ENCODE measurements around the gene SNCAIP. TPM values are rescaled to one million over a fixed set of nuclear protein-coding genes. Genes with fewer than 3 reads are reported as not detected.

The SNCAIP gene
- total RNA-seq, 1 experiment from 2014 or later = 1.2 TPM

- TF ChIP-seq, protein P1, sequence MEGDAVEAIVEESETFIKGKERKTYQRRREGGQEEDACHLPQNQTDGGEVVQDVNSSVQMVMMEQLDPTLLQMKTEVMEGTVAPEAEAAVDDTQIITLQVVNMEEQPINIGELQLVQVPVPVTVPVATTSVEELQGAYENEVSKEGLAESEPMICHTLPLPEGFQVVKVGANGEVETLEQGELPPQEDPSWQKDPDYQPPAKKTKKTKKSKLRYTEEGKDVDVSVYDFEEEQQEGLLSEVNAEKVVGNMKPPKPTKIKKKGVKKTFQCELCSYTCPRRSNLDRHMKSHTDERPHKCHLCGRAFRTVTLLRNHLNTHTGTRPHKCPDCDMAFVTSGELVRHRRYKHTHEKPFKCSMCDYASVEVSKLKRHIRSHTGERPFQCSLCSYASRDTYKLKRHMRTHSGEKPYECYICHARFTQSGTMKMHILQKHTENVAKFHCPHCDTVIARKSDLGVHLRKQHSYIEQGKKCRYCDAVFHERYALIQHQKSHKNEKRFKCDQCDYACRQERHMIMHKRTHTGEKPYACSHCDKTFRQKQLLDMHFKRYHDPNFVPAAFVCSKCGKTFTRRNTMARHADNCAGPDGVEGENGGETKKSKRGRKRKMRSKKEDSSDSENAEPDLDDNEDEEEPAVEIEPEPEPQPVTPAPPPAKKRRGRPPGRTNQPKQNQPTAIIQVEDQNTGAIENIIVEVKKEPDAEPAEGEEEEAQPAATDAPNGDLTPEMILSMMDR (IDR thresholded peaks at IDR 0.05; ENCODE audit: insufficient read depth in 1 of 2, low read depth in 1 of 2, low read length in 1 of 2, severe bottlenecking in 1 of 2, unreplicated experiment in 1 of 2) = no peak
- ChIA-PET POLR2A (no interaction called here), CTCF (no interaction called here)
- Histone ChIP-seq H3K27me3 (replicated peaks; ENCODE audit: control insufficient read depth, insufficient read depth, low read length) (no peaks in the 10 kb centered on the region), H3K4me3 (ENCODE audit: low read depth, low read length) (no peak overlapping the region), H3K36me3 (ENCODE audit: control insufficient read depth, insufficient read depth, low read length) (no peaks in the 10 kb centered on the region), H3K9me3 (no peaks in the 10 kb centered on the region), H3K4me1 (no peaks in the 10 kb centered on the region)
- no TSS peak for BruUV-seq (replicated peaks)
- intact Hi-C loops (cut with micrococcal nuclease; ENCODE audit: unreplicated experiment) = no loop called here
- Mint-ChIP-seq H3K27ac (ENCODE audit: unreplicated experiment) (no peak overlapping the region), H3K9me3 (ENCODE audit: unreplicated experiment) (no peaks in the 10 kb centered on the region), H3K4me3 (ENCODE audit: unreplicated experiment) (no peak overlapping the region), H3K36me3 (ENCODE audit: insufficient read depth, unreplicated experiment) (peaks cover 6% of the 10 kb centered on the region), H3K4me1 (ENCODE audit: low read depth, unreplicated experiment) (no peaks in the 10 kb centered on the region), H3K27me3 (ENCODE audit: insufficient read depth, unreplicated experiment) (no peaks in the 10 kb centered on the region)
- no peak for DNase-seq
Measured at GRCh38 chr5:122462486-122462885, 150.4 kb downstream of the SNCAIP start.

GRCh38 chr5:122463221-122463620 lies 151.2 kb downstream of the SNCAIP start:
- no peak overlapping the region for H3K4me3 ChIP-seq (ENCODE audit: low read depth, low read length)
- H3K36me3 Mint-ChIP-seq (ENCODE audit: insufficient read depth, unreplicated experiment) = peaks cover 11% of the 10 kb centered on the region
- H3K4me3 Mint-ChIP-seq (ENCODE audit: unreplicated experiment) = no peak overlapping the region
- DNase-seq = no peak
- TF ChIP-seq, protein P1 (IDR thresholded peaks at IDR 0.05; ENCODE audit: insufficient read depth in 1 of 2, low read depth in 1 of 2, low read length in 1 of 2, severe bottlenecking in 1 of 2, unreplicated experiment in 1 of 2) = no peak
- no peaks in the 10 kb centered on the region for H3K9me3 ChIP-seq
- no TSS peak for BruUV-seq (replicated peaks)
- no peaks in the 10 kb centered on the region for H3K27me3 ChIP-seq (replicated peaks; ENCODE audit: control insufficient read depth, insufficient read depth, low read length)
- no peaks in the 10 kb centered on the region for H3K4me1 Mint-ChIP-seq (ENCODE audit: low read depth, unreplicated experiment)
- intact Hi-C loops (cut with micrococcal nuclease; ENCODE audit: unreplicated experiment) = no loop called here
- no peaks in the 10 kb centered on the region for H3K4me1 ChIP-seq
- H3K27ac Mint-ChIP-seq (ENCODE audit: unreplicated experiment) = no peak overlapping the region
- ChIA-PET POLR2A (no interaction called here), CTCF (no interaction called here)
- H3K36me3 ChIP-seq (ENCODE audit: control insufficient read depth, insufficient read depth, low read length) = no peaks in the 10 kb centered on the region
- no peaks in the 10 kb centered on the region for H3K9me3 Mint-ChIP-seq (ENCODE audit: unreplicated experiment)
- no peaks in the 10 kb centered on the region for H3K27me3 Mint-ChIP-seq (ENCODE audit: insufficient read depth, unreplicated experiment)

- no peak overlapping the region for H3K4me3 Mint-ChIP-seq (ENCODE audit: unreplicated experiment)
- no peak overlapping the region for H3K27ac Mint-ChIP-seq (ENCODE audit: unreplicated experiment)
- intact Hi-C loops (cut with micrococcal nuclease; ENCODE audit: unreplicated experiment) = no loop called here
- no peaks in the 10 kb centered on the region for H3K9me3 Mint-ChIP-seq (ENCODE audit: unreplicated experiment)
- no peaks in the 10 kb centered on the region for H3K9me3 ChIP-seq
- DNase-seq = no peak
- TF ChIP-seq, protein P1 (IDR thresholded peaks at IDR 0.05; ENCODE audit: insufficient read depth in 1 of 2, low read depth in 1 of 2, low read length in 1 of 2, severe bottlenecking in 1 of 2, unreplicated experiment in 1 of 2) = no peak
- CTCF ChIA-PET = no interaction called here
- H3K27me3 Mint-ChIP-seq (ENCODE audit: insufficient read depth, unreplicated experiment) = no peaks in the 10 kb centered on the region
- no peak overlapping the region for H3K4me3 ChIP-seq (ENCODE audit: low read depth, low read length)
- H3K27me3 ChIP-seq (replicated peaks; ENCODE audit: control insufficient read depth, insufficient read depth, low read length) = no peaks in the 10 kb centered on the region
- peaks cover 4% of the 10 kb centered on the region; the same call in 1 of the 2 replicates for H3K4me1 ChIP-seq
- H3K36me3 Mint-ChIP-seq (ENCODE audit: insufficient read depth, unreplicated experiment) = peaks cover 5% of the 10 kb centered on the region
- BruUV-seq (replicated peaks) = no TSS peak
- POLR2A ChIA-PET = no interaction called here
- no peaks in the 10 kb centered on the region for H3K4me1 Mint-ChIP-seq (ENCODE audit: low read depth, unreplicated experiment)
- H3K36me3 ChIP-seq (ENCODE audit: control insufficient read depth, insufficient read depth, low read length) = no peaks in the 10 kb centered on the region
Measured at GRCh38 chr5:122464191-122464590, 152.2 kb downstream of the SNCAIP start.

Data from Caco-2 (cell line).